Caco-2 (cell line): Measurements from ENCODE around the gene EPYC. TPM values are rescaled to one million over a fixed set of nuclear protein-coding genes. Genes with fewer than 3 reads are reported as not detected.

Source experiments
- BruUV-seq: library from RNA; stranded (reverse); fragments of 400-500 nt; replicated peaks from 2 replicates; lab custom pipeline; 2021; lab: Mats Ljungman, UMichigan
- CTCF ChIA-PET: fragments of 300-600 bp; sonication (Branson Sonifier 250); formaldehyde crosslinking; loops from one replicate; lab custom pipeline; 2022; ENCODE audit warnings: antibody characterized with exemption; lab: Charles Lee
- POLR2A ChIA-PET: fragments of 300-600 bp; sonication (Branson Sonifier 250); formaldehyde crosslinking; loops from one replicate; lab custom pipeline; 2022; ENCODE audit warnings: antibody characterized with exemption; lab: Charles Lee
- DNase-seq, 2 experiments: peaks; one replicate each; pipeline versions ENCODE4 v3.0.0 to v3.0.0-alpha.2; 2020 to 2022
- H3K27me3 ChIP-seq: replicated peaks from 2 replicates; pipeline ENCODE4 v1.6.0; 2011; ENCODE audit warnings: low read length; ENCODE audit not compliant: control insufficient read depth, insufficient read depth
- H3K36me3 ChIP-seq: 2 replicates; pipeline ENCODE4 v1.5.1; 2011; ENCODE audit warnings: low read length; ENCODE audit not compliant: control insufficient read depth, insufficient read depth
- H3K4me1 ChIP-seq: fragments of 250-450 bp; sonication (Bioruptor Pico); 2 replicates; pipeline ENCODE4 v1.5.1; 2020; ENCODE audit warnings: mild to moderate bottlenecking
- H3K4me3 ChIP-seq: 2 replicates; pipeline ENCODE4 v1.5.1; 2011; ENCODE audit warnings: low read depth, mild to moderate bottlenecking, control low read depth, low read length
- H3K9me3 ChIP-seq: fragments of 250-450 bp; sonication (Bioruptor Pico); 2 replicates; pipeline ENCODE4 v1.5.1; 2020; ENCODE audit warnings: mild to moderate bottlenecking, moderate library complexity
- H3K27ac Mint-ChIP-seq: one replicate; pipeline ENCODE4 v1.8.0; 2022; ENCODE audit warnings: mixed read lengths; ENCODE audit not compliant: unreplicated experiment
- H3K27me3 Mint-ChIP-seq: one replicate; pipeline ENCODE4 v1.8.0; 2022; ENCODE audit warnings: mixed read lengths; ENCODE audit not compliant: insufficient read depth, unreplicated experiment
- H3K36me3 Mint-ChIP-seq: one replicate; pipeline ENCODE4 v1.8.0; 2022; ENCODE audit warnings: mild to moderate bottlenecking, mixed read lengths; ENCODE audit not compliant: insufficient read depth, unreplicated experiment
- H3K4me1 Mint-ChIP-seq: one replicate; pipeline ENCODE4 v1.8.0; 2022; ENCODE audit warnings: low read depth, mixed read lengths; ENCODE audit not compliant: unreplicated experiment
- H3K4me3 Mint-ChIP-seq: one replicate; pipeline ENCODE4 v1.8.0; 2022; ENCODE audit warnings: mild to moderate bottlenecking, moderate library complexity, mixed read lengths; ENCODE audit not compliant: unreplicated experiment
- H3K9me3 Mint-ChIP-seq: one replicate; pipeline ENCODE4 v1.8.0; 2022; ENCODE audit warnings: mixed read lengths; ENCODE audit not compliant: unreplicated experiment
- intact Hi-C: fragments of 100-400 bp; cut with micrococcal nuclease; formaldehyde crosslinking; loops from one replicate; pipeline ENCODE4 v1.10.0; 2022; ENCODE audit not compliant: unreplicated experiment
- total RNA-seq: library from RNA; stranded (reverse); gene quantifications from 2 replicates; pipeline ENCODE4 v1.2.3, GENCODE V29; 2022
- TF ChIP-seq, protein P1 (sequence below), 2 experiments: fragments of 200-600 bp in 1 of 2; IDR thresholded peaks; 1 replicate in 1 of 2; 2 replicates in 1 of 2; pipeline versions ENCODE4 v1.5.1 to v1.8.0; 2011 to 2022; ENCODE audit warnings: antibody characterized with exemption in 1 of 2, control low read depth in 1 of 2, inconsistent platforms in 1 of 2, low read depth in 1 of 2, low read length in 1 of 2, mild to moderate bottlenecking in 1 of 2, moderate library complexity in 1 of 2; ENCODE audit not compliant: insufficient read depth in 1 of 2, severe bottlenecking in 1 of 2, unreplicated experiment in 1 of 2

Gene EPYC
- total RNA-seq, 1 experiment from 2014 or later = not detected

- ChIA-PET POLR2A (no interaction called here), CTCF (no interaction called here)
- H3K27me3 ChIP-seq = no peaks in the 10 kb centered on the region
These were observed 1.0 kb downstream of the EPYC start for GRCh38 chr12:91003737-91004136.

GRCh38 chr12:91001306-91001705 lies 3.5 kb downstream of the EPYC start:
- intact Hi-C loops = no loop called here
- BruUV-seq = no TSS peak
- H3K27ac Mint-ChIP-seq = no peak overlapping the region
- H3K4me1 ChIP-seq = no peaks in the 10 kb centered on the region
- H3K4me1 Mint-ChIP-seq = peaks cover 5% of the 10 kb centered on the region
- no peaks in the 10 kb centered on the region for H3K36me3 ChIP-seq
- H3K36me3 Mint-ChIP-seq = no peaks in the 10 kb centered on the region
- ChIA-PET CTCF (no interaction called here), POLR2A (no interaction called here)
- H3K27me3 ChIP-seq = no peaks in the 10 kb centered on the region
- H3K27me3 Mint-ChIP-seq = peaks cover 3% of the 10 kb centered on the region
- H3K9me3 Mint-ChIP-seq = no peaks in the 10 kb centered on the region
- no peak overlapping the region for H3K4me3 ChIP-seq
- H3K9me3 ChIP-seq = no peaks in the 10 kb centered on the region
- H3K4me3 Mint-ChIP-seq = no peak overlapping the region
- no peak for DNase-seq
- TF ChIP-seq, protein P1, sequence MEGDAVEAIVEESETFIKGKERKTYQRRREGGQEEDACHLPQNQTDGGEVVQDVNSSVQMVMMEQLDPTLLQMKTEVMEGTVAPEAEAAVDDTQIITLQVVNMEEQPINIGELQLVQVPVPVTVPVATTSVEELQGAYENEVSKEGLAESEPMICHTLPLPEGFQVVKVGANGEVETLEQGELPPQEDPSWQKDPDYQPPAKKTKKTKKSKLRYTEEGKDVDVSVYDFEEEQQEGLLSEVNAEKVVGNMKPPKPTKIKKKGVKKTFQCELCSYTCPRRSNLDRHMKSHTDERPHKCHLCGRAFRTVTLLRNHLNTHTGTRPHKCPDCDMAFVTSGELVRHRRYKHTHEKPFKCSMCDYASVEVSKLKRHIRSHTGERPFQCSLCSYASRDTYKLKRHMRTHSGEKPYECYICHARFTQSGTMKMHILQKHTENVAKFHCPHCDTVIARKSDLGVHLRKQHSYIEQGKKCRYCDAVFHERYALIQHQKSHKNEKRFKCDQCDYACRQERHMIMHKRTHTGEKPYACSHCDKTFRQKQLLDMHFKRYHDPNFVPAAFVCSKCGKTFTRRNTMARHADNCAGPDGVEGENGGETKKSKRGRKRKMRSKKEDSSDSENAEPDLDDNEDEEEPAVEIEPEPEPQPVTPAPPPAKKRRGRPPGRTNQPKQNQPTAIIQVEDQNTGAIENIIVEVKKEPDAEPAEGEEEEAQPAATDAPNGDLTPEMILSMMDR (IDR thresholded peaks at IDR 0.05; ENCODE audit: insufficient read depth in 1 of 2, low read depth in 1 of 2, low read length in 1 of 2, severe bottlenecking in 1 of 2, unreplicated experiment in 1 of 2) = no peak

More at GRCh38 chr12:91003737-91004136, 1.0 kb downstream of the EPYC start:
- Histone ChIP-seq H3K4me1 (no peaks in the 10 kb centered on the region), H3K9me3 (no peaks in the 10 kb centered on the region), H3K4me3 (no peak overlapping the region), H3K36me3 (no peaks in the 10 kb centered on the region)
- intact Hi-C loops = no loop called here
- Mint-ChIP-seq H3K9me3 (no peaks in the 10 kb centered on the region), H3K27me3 (peaks cover 3% of the 10 kb centered on the region), H3K4me3 (no peak overlapping the region), H3K36me3 (no peaks in the 10 kb centered on the region), H3K27ac (no peak overlapping the region), H3K4me1 (peaks cover 5% of the 10 kb centered on the region)
- no TSS peak for BruUV-seq
- DNase-seq = no peak
- TF ChIP-seq, protein P1 (IDR thresholded peaks at IDR 0.05; ENCODE audit: insufficient read depth in 1 of 2, low read depth in 1 of 2, low read length in 1 of 2, severe bottlenecking in 1 of 2, unreplicated experiment in 1 of 2) = no peak

GRCh38 chr12:90999966-91000365 lies 4.8 kb downstream of the EPYC start:
- Histone ChIP-seq H3K4me3 (no peak overlapping the region), H3K9me3 (no peaks in the 10 kb centered on the region), H3K4me1 (no peaks in the 10 kb centered on the region), H3K36me3 (no peaks in the 10 kb centered on the region), H3K27me3 (no peaks in the 10 kb centered on the region)
- Mint-ChIP-seq H3K27me3 (peaks cover 3% of the 10 kb centered on the region), H3K9me3 (no peaks in the 10 kb centered on the region), H3K4me3 (no peak overlapping the region), H3K36me3 (no peaks in the 10 kb centered on the region), H3K27ac (no peak overlapping the region), H3K4me1 (peaks cover 5% of the 10 kb centered on the region)
- ChIA-PET CTCF (no interaction called here), POLR2A (no interaction called here)
- intact Hi-C loops = no loop called here
- no TSS peak for BruUV-seq
- DNase-seq = no peak
- TF ChIP-seq, protein P1 (IDR thresholded peaks at IDR 0.05; ENCODE audit: insufficient read depth in 1 of 2, low read depth in 1 of 2, low read length in 1 of 2, severe bottlenecking in 1 of 2, unreplicated experiment in 1 of 2) = no peak
